GM10266 (cell line): Measurements from ENCODE around the gene PTPRT.

Experiments
- DNase-seq: peaks from one replicate; pipeline ENCODE4 v3.0.0; 2012; ENCODE audit errors: extremely low spot score
- CTCF ChIP-seq: IDR thresholded peaks from 2 replicates; pipeline ENCODE4 v1.5.1; 2012; ENCODE audit warnings: mild to moderate bottlenecking, low read depth; ENCODE audit not compliant: control insufficient read depth, insufficient read depth; ENCODE audit errors: missing control alignments

Gene PTPRT

GRCh38 chr20:43015566-43015965, 174.1 kb downstream of the PTPRT start:
- DNase-seq = no peak
- TF ChIP-seq CTCF = no peak

GRCh38 chr20:43014206-43014605, 175.5 kb downstream of the PTPRT start:
- no peak for DNase-seq
- TF ChIP-seq CTCF = no peak

- no peak for TF ChIP-seq CTCF
- DNase-seq = no peak
Measured at GRCh38 chr20:43011491-43011890, 178.2 kb downstream of the PTPRT start.

GRCh38 chr20:43009532-43009931, 180.2 kb downstream of the PTPRT start:
- DNase-seq = no peak
- TF ChIP-seq CTCF = no peak

GRCh38 chr20:43007525-43007924, 182.2 kb downstream of the PTPRT start:
- no peak for TF ChIP-seq CTCF
- DNase-seq = no peak

- no peak for TF ChIP-seq CTCF
- no peak for DNase-seq
Measured at GRCh38 chr20:43006651-43007375, 182.9 kb downstream of the PTPRT start.

GRCh38 chr20:43003318-43003944, 186.3 kb downstream of the PTPRT start:
- no peak for DNase-seq
- no peak for TF ChIP-seq CTCF
